ENCODE results near the gene CDK2.

GRCh38 chr12:55993230-55993853 lies 26.7 kb downstream of the CDK2 start:
- TF ChIP-seq, protein P1, sequence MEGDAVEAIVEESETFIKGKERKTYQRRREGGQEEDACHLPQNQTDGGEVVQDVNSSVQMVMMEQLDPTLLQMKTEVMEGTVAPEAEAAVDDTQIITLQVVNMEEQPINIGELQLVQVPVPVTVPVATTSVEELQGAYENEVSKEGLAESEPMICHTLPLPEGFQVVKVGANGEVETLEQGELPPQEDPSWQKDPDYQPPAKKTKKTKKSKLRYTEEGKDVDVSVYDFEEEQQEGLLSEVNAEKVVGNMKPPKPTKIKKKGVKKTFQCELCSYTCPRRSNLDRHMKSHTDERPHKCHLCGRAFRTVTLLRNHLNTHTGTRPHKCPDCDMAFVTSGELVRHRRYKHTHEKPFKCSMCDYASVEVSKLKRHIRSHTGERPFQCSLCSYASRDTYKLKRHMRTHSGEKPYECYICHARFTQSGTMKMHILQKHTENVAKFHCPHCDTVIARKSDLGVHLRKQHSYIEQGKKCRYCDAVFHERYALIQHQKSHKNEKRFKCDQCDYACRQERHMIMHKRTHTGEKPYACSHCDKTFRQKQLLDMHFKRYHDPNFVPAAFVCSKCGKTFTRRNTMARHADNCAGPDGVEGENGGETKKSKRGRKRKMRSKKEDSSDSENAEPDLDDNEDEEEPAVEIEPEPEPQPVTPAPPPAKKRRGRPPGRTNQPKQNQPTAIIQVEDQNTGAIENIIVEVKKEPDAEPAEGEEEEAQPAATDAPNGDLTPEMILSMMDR (IDR thresholded peaks at IDR 0.05; ENCODE audit: low read depth, low read length) = no peak
- no peak for TF ChIP-seq EZH2phosphoT487 (IDR thresholded peaks at IDR 0.05; ENCODE audit: low read depth)

Data from OCI-LY3 (cell line).